Tibial nerve (tissue), 3 donors: Measurements from ENCODE around the gene RPN2.

Experiments
- POLR2A ChIP-seq, 2 donors: fragments of 450-650 bp; IDR thresholded peaks; one replicate each; pipeline ENCODE4 v1.6.1; 2017; ENCODE audit warnings: antibody characterized with exemption in 2 of 2, mild to moderate bottlenecking in 2 of 2, moderate library complexity in 2 of 2
- TF ChIP-seq, protein P1 (sequence below), 5 experiments: fragments of 200-600 bp in 3 of 5; fragments of 450-650 bp in 2 of 5; sonication (generic) in 3 of 5; IDR thresholded peaks; one replicate each; pipeline ENCODE4 v1.5.1; 2016 to 2019; ENCODE audit warnings: antibody characterized with exemption in 5 of 5, mild to moderate bottlenecking in 3 of 5, moderate library complexity in 2 of 5

GRCh38 chr20:37142708-37143107, 36.4 kb upstream of the RPN2 start:
- no peak for TF ChIP-seq POLR2A (IDR thresholded peaks at IDR 0.05)
- TF ChIP-seq, protein P1, sequence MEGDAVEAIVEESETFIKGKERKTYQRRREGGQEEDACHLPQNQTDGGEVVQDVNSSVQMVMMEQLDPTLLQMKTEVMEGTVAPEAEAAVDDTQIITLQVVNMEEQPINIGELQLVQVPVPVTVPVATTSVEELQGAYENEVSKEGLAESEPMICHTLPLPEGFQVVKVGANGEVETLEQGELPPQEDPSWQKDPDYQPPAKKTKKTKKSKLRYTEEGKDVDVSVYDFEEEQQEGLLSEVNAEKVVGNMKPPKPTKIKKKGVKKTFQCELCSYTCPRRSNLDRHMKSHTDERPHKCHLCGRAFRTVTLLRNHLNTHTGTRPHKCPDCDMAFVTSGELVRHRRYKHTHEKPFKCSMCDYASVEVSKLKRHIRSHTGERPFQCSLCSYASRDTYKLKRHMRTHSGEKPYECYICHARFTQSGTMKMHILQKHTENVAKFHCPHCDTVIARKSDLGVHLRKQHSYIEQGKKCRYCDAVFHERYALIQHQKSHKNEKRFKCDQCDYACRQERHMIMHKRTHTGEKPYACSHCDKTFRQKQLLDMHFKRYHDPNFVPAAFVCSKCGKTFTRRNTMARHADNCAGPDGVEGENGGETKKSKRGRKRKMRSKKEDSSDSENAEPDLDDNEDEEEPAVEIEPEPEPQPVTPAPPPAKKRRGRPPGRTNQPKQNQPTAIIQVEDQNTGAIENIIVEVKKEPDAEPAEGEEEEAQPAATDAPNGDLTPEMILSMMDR (IDR thresholded peaks at IDR 0.05), result no peak
